Activated CD4-positive, alpha-beta memory T cell treated with anti-CD3 and anti-CD28 coated beads, Interleukin-2, amount 10 ng/mL, durations not matched to agents 7 days and 5 days (primary cell): Measurements from ENCODE around the gene H1-8. TPM values are rescaled to one million over a fixed set of nuclear protein-coding genes. Genes with fewer than 3 reads are reported as not detected.
"Not testable (repeated sequence)": the region's sequence is repeated elsewhere in the genome, so short reads cannot be mapped to it uniquely, and the experiment has no call there.

Source experiments
- CTCF ChIA-PET: fragments of 350-600 bp; sonication (Branson Sonifier 250); formaldehyde crosslinking; loops from one replicate; lab custom pipeline; 2021; ENCODE audit warnings: antibody characterized with exemption, inconsistent platforms; lab: Charles Lee
- POLR2A ChIA-PET: fragments of 350-600 bp; sonication (Branson Sonifier 250); formaldehyde crosslinking; loops from one replicate; lab custom pipeline; 2021; ENCODE audit warnings: antibody characterized with exemption; lab: Charles Lee
- DNase-seq: peaks from one replicate; pipeline ENCODE4 v3.0.0-alpha.2; 2020
- H3K27ac Mint-ChIP-seq: one replicate; pipeline ENCODE4 v1.8.0; 2021; ENCODE audit warnings: mild to moderate bottlenecking, mixed read lengths
- H3K27me3 Mint-ChIP-seq: one replicate; pipeline ENCODE4 v1.8.0; 2021; ENCODE audit warnings: mixed read lengths
- H3K36me3 Mint-ChIP-seq: one replicate; pipeline ENCODE4 v1.8.0; 2021; ENCODE audit warnings: low read depth, mixed read lengths
- H3K4me1 Mint-ChIP-seq: one replicate; pipeline ENCODE4 v1.8.0; 2021; ENCODE audit warnings: mixed read lengths
- H3K4me3 Mint-ChIP-seq: one replicate; pipeline ENCODE4 v1.8.0; 2021; ENCODE audit warnings: mild to moderate bottlenecking, mixed read lengths
- H3K9me3 Mint-ChIP-seq: one replicate; pipeline ENCODE4 v1.8.0; 2021; ENCODE audit warnings: mixed read lengths
- total RNA-seq, 2 experiments: library from RNA; stranded (reverse); gene quantifications; one replicate each; pipeline ENCODE4 v1.2.3, GENCODE V29; 2021

H1-8 gene
- total RNA-seq, 2 experiments from 2014 or later = not detected

DNA sequence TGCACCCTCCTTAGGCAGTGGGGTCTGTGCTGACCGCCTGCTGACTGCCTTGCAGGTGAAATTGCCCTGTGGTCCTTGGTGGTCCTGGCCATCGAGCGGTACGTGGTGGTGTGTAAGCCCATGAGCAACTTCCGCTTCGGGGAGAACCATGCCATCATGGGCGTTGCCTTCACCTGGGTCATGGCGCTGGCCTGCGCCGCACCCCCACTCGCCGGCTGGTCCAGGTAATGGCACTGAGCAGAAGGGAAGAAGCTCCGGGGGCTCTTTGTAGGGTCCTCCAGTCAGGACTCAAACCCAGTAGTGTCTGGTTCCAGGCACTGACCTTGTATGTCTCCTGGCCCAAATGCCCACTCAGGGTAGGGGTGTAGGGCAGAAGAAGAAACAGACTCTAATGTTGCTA lies 12.2 kb upstream of the H1-8 start:
- Mint-ChIP-seq H3K4me1 (no peaks in the 10 kb centered on the region), H3K27ac (no peak overlapping the region), H3K36me3 (no peaks in the 10 kb centered on the region), H3K4me3 (no peak overlapping the region), H3K9me3 (no peaks in the 10 kb centered on the region), H3K27me3 (no peaks in the 10 kb centered on the region)
- ChIA-PET POLR2A (no interaction called here), CTCF (no interaction called here)
- no peak for DNase-seq

DNA sequence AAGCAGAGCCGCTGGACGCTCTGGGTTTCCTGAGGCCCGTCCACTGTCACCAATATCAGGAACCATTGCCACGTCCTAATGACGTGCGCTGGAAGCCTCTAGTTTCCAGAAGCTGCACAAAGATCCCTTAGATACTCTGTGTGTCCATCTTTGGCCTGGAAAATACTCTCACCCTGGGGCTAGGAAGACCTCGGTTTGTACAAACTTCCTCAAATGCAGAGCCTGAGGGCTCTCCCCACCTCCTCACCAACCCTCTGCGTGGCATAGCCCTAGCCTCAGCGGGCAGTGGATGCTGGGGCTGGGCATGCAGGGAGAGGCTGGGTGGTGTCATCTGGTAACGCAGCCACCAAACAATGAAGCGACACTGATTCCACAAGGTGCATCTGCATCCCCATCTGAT lies 11.3 kb upstream of the H1-8 start:
- no peaks in the 10 kb centered on the region for H3K4me1 Mint-ChIP-seq
- POLR2A ChIA-PET = no interaction called here
- no peaks in the 10 kb centered on the region for H3K9me3 Mint-ChIP-seq
- no peaks in the 10 kb centered on the region for H3K27me3 Mint-ChIP-seq
- H3K27ac Mint-ChIP-seq = no peak overlapping the region
- DNase-seq = no peak
- H3K36me3 Mint-ChIP-seq = no peaks in the 10 kb centered on the region
- no peak overlapping the region for H3K4me3 Mint-ChIP-seq
- CTCF ChIA-PET = no interaction called here

GRCh38 chr3:129532261-129532660 lies 10.7 kb upstream of the H1-8 start:
- ChIA-PET CTCF (no interaction called here), POLR2A (no interaction called here)
- Mint-ChIP-seq H3K27ac (no peak overlapping the region), H3K27me3 (no peaks in the 10 kb centered on the region), H3K9me3 (no peaks in the 10 kb centered on the region), H3K36me3 (no peaks in the 10 kb centered on the region), H3K4me1 (no peaks in the 10 kb centered on the region), H3K4me3 (no peak overlapping the region)
- DNase-seq = no peak

DNA sequence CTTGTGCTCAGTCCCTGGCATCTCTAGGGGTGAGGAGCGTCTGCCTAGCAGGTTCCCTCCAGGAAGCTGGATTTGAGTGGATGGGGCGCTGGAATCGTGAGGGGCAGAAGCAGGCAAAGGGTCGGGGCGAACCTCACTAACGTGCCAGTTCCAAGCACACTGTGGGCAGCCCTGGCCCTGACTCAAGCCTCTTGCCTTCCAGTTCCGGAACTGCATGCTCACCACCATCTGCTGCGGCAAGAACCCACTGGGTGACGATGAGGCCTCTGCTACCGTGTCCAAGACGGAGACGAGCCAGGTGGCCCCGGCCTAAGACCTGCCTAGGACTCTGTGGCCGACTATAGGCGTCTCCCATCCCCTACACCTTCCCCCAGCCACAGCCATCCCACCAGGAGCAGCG lies 9.6 kb upstream of the H1-8 start:
- H3K27ac Mint-ChIP-seq = no peak overlapping the region
- no peaks in the 10 kb centered on the region for H3K4me1 Mint-ChIP-seq
- no peaks in the 10 kb centered on the region for H3K27me3 Mint-ChIP-seq
- H3K4me3 Mint-ChIP-seq = no peak overlapping the region
- no peaks in the 10 kb centered on the region for H3K9me3 Mint-ChIP-seq
- ChIA-PET CTCF (no interaction called here), POLR2A (no interaction called here)
- no peaks in the 10 kb centered on the region for H3K36me3 Mint-ChIP-seq
- DNase-seq = no peak

DNA sequence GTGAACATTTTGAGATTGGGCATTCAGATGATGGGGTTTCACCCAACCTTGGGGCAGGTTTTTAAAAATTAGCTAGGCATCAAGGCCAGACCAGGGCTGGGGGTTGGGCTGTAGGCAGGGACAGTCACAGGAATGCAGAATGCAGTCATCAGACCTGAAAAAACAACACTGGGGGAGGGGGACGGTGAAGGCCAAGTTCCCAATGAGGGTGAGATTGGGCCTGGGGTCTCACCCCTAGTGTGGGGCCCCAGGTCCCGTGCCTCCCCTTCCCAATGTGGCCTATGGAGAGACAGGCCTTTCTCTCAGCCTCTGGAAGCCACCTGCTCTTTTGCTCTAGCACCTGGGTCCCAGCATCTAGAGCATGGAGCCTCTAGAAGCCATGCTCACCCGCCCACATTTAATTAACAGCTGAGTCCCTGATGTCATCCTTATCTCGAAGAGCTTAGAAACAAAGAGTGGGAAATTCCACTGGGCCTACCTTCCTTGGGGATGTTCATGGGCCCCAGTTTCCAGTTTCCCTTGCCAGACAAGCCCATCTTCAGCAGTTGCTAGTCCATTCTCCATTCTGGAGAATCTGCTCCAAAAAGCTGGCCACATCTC lies 8.4 kb upstream of the H1-8 start:
- ChIA-PET POLR2A (no interaction called here), CTCF (interaction anchor here (1.0 to 1.2 kb wide), 3 partner anchors 9 to 60 kb away, joined by 3 read pairs; no protein-coding TSS in a partner anchor)
- Mint-ChIP-seq H3K4me3 (no peak overlapping the region), H3K4me1 (no peaks in the 10 kb centered on the region), H3K36me3 (no peaks in the 10 kb centered on the region), H3K27me3 (no peaks in the 10 kb centered on the region), H3K9me3 (no peaks in the 10 kb centered on the region), H3K27ac (no peak overlapping the region)
- DNase-seq = no peak

- Mint-ChIP-seq H3K27me3 (no peaks in the 10 kb centered on the region), H3K9me3 (no peaks in the 10 kb centered on the region), H3K27ac (no peak overlapping the region), H3K4me1 (no peaks in the 10 kb centered on the region), H3K4me3 (no peak overlapping the region), H3K36me3 (no peaks in the 10 kb centered on the region)
- CTCF ChIA-PET = interaction anchor here (1.0 to 1.2 kb wide), 3 partner anchors 10 to 59 kb away, joined by 3 read pairs; no protein-coding TSS in a partner anchor
- POLR2A ChIA-PET = no interaction called here
- no peak for DNase-seq
Measured at GRCh38 chr3:129535075-129535474, 7.9 kb upstream of the H1-8 start.

DNA sequence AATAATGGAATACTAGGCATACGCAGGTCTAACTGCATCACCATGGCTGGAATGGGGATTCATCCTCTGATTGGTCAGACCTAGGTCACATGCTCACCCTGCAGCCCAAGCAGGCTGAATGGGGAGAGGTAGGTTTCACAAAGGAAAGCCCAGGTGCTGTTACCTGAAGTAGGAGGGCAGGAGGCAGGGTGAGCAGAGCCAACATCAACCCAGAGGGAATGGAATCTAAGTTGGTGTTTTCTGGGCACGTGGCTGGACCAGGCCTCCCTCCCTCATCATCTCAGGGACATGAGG lies 6.7 kb upstream of the H1-8 start:
- Mint-ChIP-seq H3K27me3 (no peaks in the 10 kb centered on the region), H3K9me3 (no peaks in the 10 kb centered on the region), H3K4me3 (no peak overlapping the region), H3K36me3 (no peaks in the 10 kb centered on the region), H3K27ac (no peak overlapping the region), H3K4me1 (no peaks in the 10 kb centered on the region)
- CTCF ChIA-PET = no interaction called here
- no peak for DNase-seq
- POLR2A ChIA-PET = no interaction called here

- H3K9me3 Mint-ChIP-seq = no peaks in the 10 kb centered on the region
- H3K4me3 Mint-ChIP-seq = no peak overlapping the region
- no peaks in the 10 kb centered on the region for H3K27me3 Mint-ChIP-seq
- no peak for DNase-seq
- no peak overlapping the region for H3K27ac Mint-ChIP-seq
- POLR2A ChIA-PET = no interaction called here
- CTCF ChIA-PET = no interaction called here
- H3K4me1 Mint-ChIP-seq = no peaks in the 10 kb centered on the region
- H3K36me3 Mint-ChIP-seq = no peaks in the 10 kb centered on the region
Measured at GRCh38 chr3:129536804-129537203, 6.2 kb upstream of the H1-8 start.

DNA sequence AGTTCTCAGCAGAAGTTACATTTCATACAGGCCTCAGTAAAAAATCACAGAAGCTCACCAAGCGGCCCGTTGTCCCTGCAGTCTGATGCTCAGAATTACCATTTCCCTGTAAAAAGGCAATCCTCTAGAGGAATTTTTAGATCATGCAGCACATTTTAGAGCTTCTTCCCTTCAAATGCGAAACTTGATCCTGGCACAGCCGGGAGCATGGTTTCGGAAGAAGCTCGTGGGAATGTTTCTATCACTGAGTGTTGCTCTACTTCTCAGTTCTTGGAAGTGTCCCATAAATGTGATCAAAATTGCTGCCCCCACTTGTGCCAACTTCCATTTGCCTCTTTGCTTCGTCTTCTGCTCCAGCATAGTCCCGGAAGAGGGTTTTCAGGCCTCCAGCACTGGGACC lies 3.8 kb upstream of the H1-8 start:
- no peaks in the 10 kb centered on the region for H3K4me1 Mint-ChIP-seq
- DNase-seq = no peak
- no peaks in the 10 kb centered on the region for H3K27me3 Mint-ChIP-seq
- H3K27ac Mint-ChIP-seq = no peak overlapping the region
- H3K4me3 Mint-ChIP-seq = no peak overlapping the region
- ChIA-PET POLR2A (no interaction called here), CTCF (no interaction called here)
- H3K36me3 Mint-ChIP-seq = no peaks in the 10 kb centered on the region
- H3K9me3 Mint-ChIP-seq = no peaks in the 10 kb centered on the region

GRCh38 chr3:129540776-129541516 lies 2.0 kb upstream of the H1-8 start:
- DNase-seq = no peak
- Mint-ChIP-seq H3K27me3 (no peaks in the 10 kb centered on the region), H3K9me3 (no peaks in the 10 kb centered on the region), H3K4me1 (no peaks in the 10 kb centered on the region), H3K4me3 (no peak overlapping the region), H3K27ac (no peak overlapping the region), H3K36me3 (no peaks in the 10 kb centered on the region)
- ChIA-PET POLR2A (no interaction called here), CTCF (no interaction called here)

DNA sequence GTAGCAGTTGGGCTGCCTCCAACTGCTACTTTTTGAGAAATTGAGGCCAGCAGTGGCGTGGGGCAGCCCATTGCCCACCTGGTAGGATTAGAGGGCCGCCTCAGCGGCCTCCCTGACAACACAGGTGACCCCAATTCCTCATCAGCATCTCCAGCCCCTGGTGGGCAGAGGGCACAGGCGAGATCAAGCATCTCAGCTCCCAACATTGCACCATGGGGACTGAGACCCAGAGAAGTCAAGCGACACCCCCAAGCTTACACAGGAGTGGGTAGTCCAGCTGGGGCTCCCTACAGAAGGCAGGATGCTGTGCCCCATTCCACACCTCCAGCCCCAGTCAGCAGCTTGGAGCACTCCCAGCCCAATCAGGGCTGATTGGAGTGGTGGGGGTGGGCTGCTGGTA lies 228 bp upstream of the H1-8 start:
- no peaks in the 10 kb centered on the region for H3K9me3 Mint-ChIP-seq
- no peaks in the 10 kb centered on the region for H3K4me1 Mint-ChIP-seq
- no peak overlapping the region for H3K4me3 Mint-ChIP-seq
- CTCF ChIA-PET = no interaction called here
- DNase-seq = no peak
- POLR2A ChIA-PET = no interaction called here
- H3K27ac Mint-ChIP-seq = no peak overlapping the region
- H3K27me3 Mint-ChIP-seq = peaks cover 1% of the 10 kb centered on the region
- H3K36me3 Mint-ChIP-seq = no peaks in the 10 kb centered on the region

- ChIA-PET CTCF (no interaction called here), POLR2A (no interaction called here)
- no peak overlapping the region for H3K4me3 Mint-ChIP-seq
- H3K4me1 Mint-ChIP-seq = no peaks in the 10 kb centered on the region
- H3K27me3 Mint-ChIP-seq = peaks cover 1% of the 10 kb centered on the region
- DNase-seq = no peak
- no peaks in the 10 kb centered on the region for H3K9me3 Mint-ChIP-seq
- H3K27ac Mint-ChIP-seq = no peak overlapping the region
- H3K36me3 Mint-ChIP-seq = no peaks in the 10 kb centered on the region
Measured at GRCh38 chr3:129543999-129544398, 1.0 kb downstream of the H1-8 start.

- CTCF ChIA-PET, H3K4me3 Mint-ChIP-seq, H3K27me3 Mint-ChIP-seq, H3K4me1 Mint-ChIP-seq, POLR2A ChIA-PET, DNase-seq, H3K36me3 Mint-ChIP-seq, H3K9me3 Mint-ChIP-seq, H3K27ac Mint-ChIP-seq: not testable (repeated sequence)
Measured at GRCh38 chr3:129545951-129546350, 3.0 kb downstream of the H1-8 start.

DNA sequence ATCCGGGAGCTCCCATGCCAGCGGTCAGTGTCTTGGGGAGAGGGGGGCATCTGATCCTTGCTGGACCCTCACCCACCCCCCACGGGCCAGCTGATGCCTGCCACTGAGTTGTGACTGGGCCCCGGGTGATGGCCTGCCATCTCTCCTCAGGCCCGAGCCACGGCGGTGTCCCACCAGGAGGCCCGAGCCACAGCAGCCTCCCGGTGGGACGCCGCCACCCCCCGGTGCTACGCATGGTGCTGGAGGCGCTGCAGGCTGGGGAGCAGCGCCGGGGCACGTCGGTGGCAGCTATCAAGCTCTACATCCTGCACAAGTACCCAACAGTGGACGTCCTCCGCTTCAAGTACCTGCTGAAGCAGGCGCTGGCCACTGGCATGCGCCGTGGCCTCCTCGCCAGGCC lies 4.3 kb downstream of the H1-8 start:
- ChIA-PET POLR2A (no interaction called here), CTCF (no interaction called here)
- Mint-ChIP-seq H3K36me3 (no peaks in the 10 kb centered on the region), H3K27me3 (peaks cover 1% of the 10 kb centered on the region), H3K9me3 (no peaks in the 10 kb centered on the region), H3K27ac (no peak overlapping the region), H3K4me3 (no peak overlapping the region), H3K4me1 (no peaks in the 10 kb centered on the region)
- DNase-seq = no peak
